CD4-positive, alpha-beta T cell treated with Interleukin-4 for 1 hour (primary cell): Measurements from ENCODE around the gene LRRC3C.

Experiments
- DNase-seq, 2 donors: peaks; one replicate each; pipeline ENCODE4 v3.0.0-alpha.2; 2020 to 2022

LRRC3C gene

GRCh38 chr17:39951924-39952679, 24.6 kb downstream of the LRRC3C start:
- no peak for DNase-seq

GRCh38 chr17:39952680-39953470, 25.3 kb downstream of the LRRC3C start:
- DNase-seq = peak; percentile 96

- no peak for DNase-seq
Measured at GRCh38 chr17:39953471-39953888, 25.9 kb downstream of the LRRC3C start.

- no peak for DNase-seq
Measured at GRCh38 chr17:39954876-39955275, 27.3 kb downstream of the LRRC3C start.

GRCh38 chr17:39955726-39956225, 28.2 kb downstream of the LRRC3C start:
- no peak for DNase-seq

GRCh38 chr17:39960524-39961041, 33.1 kb downstream of the LRRC3C start:
- no peak for DNase-seq

GRCh38 chr17:39962642-39963220, 35.2 kb downstream of the LRRC3C start, which contains the start of gene GSDMA:
Gene GSDMA, plus strand, starts transcription at chr17:39963004. Its CDS starts 2,684 bp downstream, at chr17:39965688.
- no peak for DNase-seq

GRCh38 chr17:39963829-39964228, 36.3 kb downstream of the LRRC3C start:
- DNase-seq = peak in 1 of 2 donors; percentile 27

- no peak for DNase-seq
Measured at GRCh38 chr17:39965017-39965699, 37.6 kb downstream of the LRRC3C start.

GRCh38 chr17:39966771-39967170, 39.2 kb downstream of the LRRC3C start:
- DNase-seq = no peak

- no peak for DNase-seq
Measured at GRCh38 chr17:39968761-39969160, 41.2 kb downstream of the LRRC3C start.

GRCh38 chr17:39969375-39969774, 41.8 kb downstream of the LRRC3C start:
- DNase-seq = no peak

GRCh38 chr17:39970157-39970692, 42.7 kb downstream of the LRRC3C start:
- DNase-seq = no peak

- no peak for DNase-seq
Measured at GRCh38 chr17:39971076-39971603, 43.6 kb downstream of the LRRC3C start.

- DNase-seq = no peak
Measured at GRCh38 chr17:39972271-39972670, 44.7 kb downstream of the LRRC3C start.

- no peak for DNase-seq
Measured at GRCh38 chr17:39973496-39973895, 46.0 kb downstream of the LRRC3C start.

GRCh38 chr17:39974433-39974832, 46.9 kb downstream of the LRRC3C start:
- no peak for DNase-seq

GRCh38 chr17:39975801-39976200, 48.3 kb downstream of the LRRC3C start:
- no peak for DNase-seq

- no peak for DNase-seq
Measured at GRCh38 chr17:39979016-39979670, 51.6 kb downstream of the LRRC3C start.

- DNase-seq = peak in 1 of 2 donors; percentile 16
Measured at GRCh38 chr17:39979893-39980350, 52.4 kb downstream of the LRRC3C start.
